A673 (cell line): ENCODE measurements around the gene CCDC148. TPM values are rescaled to one million over a fixed set of nuclear protein-coding genes. Genes with fewer than 3 reads are reported as not detected.
A peak's percentile ranks its signal among the peaks of the same experiment; 100 is the strongest.

ENCODE experiments used
- BruUV-seq: library from RNA; stranded (reverse); fragments of 400-500 nt; replicated peaks from 2 replicates; lab custom pipeline; 2021; lab: Mats Ljungman, UMichigan
- CTCF ChIA-PET: fragments of 300-600 bp; sonication (Branson Sonifier 250); formaldehyde crosslinking; loops from one replicate; lab custom pipeline; 2022; ENCODE audit warnings: antibody characterized with exemption; lab: Charles Lee
- POLR2A ChIA-PET: fragments of 300-600 bp; sonication (Branson Sonifier 250); formaldehyde crosslinking; loops from one replicate; lab custom pipeline; 2022; ENCODE audit warnings: antibody characterized with exemption; ENCODE audit not compliant: low non-redundant PET; lab: Charles Lee
- DNase-seq: peaks from one replicate; pipeline ENCODE4 v3.0.0-alpha.2; 2015; ENCODE audit warnings: low spot score
- H3K27ac ChIP-seq: fragments of 200-600 bp; sonication (generic); 2 replicates; pipeline ENCODE4 v1.5.1; 2016; ENCODE audit warnings: mixed run types, low read depth, mild to moderate bottlenecking, mixed read lengths, antibody characterized with exemption, low read length; ENCODE audit not compliant: poor library complexity, severe bottlenecking
- H3K27me3 ChIP-seq: fragments of 200-600 bp; sonication (generic); replicated peaks from 2 replicates; pipeline ENCODE4 v1.6.1; 2017; ENCODE audit warnings: mixed run types, low read depth, mild to moderate bottlenecking, mixed read lengths, antibody characterized with exemption, low read length; ENCODE audit not compliant: insufficient read depth, poor library complexity
- H3K36me3 ChIP-seq: fragments of 200-600 bp; sonication (generic); 2 replicates; pipeline ENCODE4 v1.6.1; 2016; ENCODE audit warnings: mixed run types, mild to moderate bottlenecking, mixed read lengths, antibody characterized with exemption, low read length; ENCODE audit not compliant: insufficient read depth, poor library complexity, severe bottlenecking
- H3K4me1 ChIP-seq: fragments of 200-600 bp; sonication (generic); 2 replicates; pipeline ENCODE4 v1.6.1; 2017; ENCODE audit warnings: mixed run types, mild to moderate bottlenecking, mixed read lengths, antibody characterized with exemption, low read length; ENCODE audit not compliant: insufficient read depth, poor library complexity, severe bottlenecking
- H3K4me3 ChIP-seq: fragments of 200-600 bp; sonication (generic); 2 replicates; pipeline ENCODE4 v1.5.1; 2016; ENCODE audit warnings: low read depth, mixed run types, mild to moderate bottlenecking, mixed read lengths, low read length; ENCODE audit not compliant: poor library complexity, severe bottlenecking
- H3K9me3 ChIP-seq: fragments of 200-600 bp; sonication (generic); 2 replicates; pipeline ENCODE4 v1.6.1; 2016; ENCODE audit warnings: mixed run types, low read depth, mild to moderate bottlenecking, mixed read lengths, antibody characterized with exemption, low read length; ENCODE audit not compliant: poor library complexity, severe bottlenecking
- EZH2 ChIP-seq: fragments of 200-600 bp; sonication (generic); IDR thresholded peaks from 2 replicates; pipeline ENCODE4 v1.6.1; 2017; ENCODE audit warnings: borderline replicate concordance, low read depth, mild to moderate bottlenecking, mixed read lengths, antibody characterized with exemption, low read length; ENCODE audit not compliant: poor library complexity, severe bottlenecking
- intact Hi-C: fragments of 100-400 bp; cut with micrococcal nuclease; formaldehyde crosslinking; loops from one replicate; pipeline ENCODE4 v1.10.0; 2022; ENCODE audit not compliant: unreplicated experiment
- total RNA-seq: library from RNA; stranded (reverse); gene quantifications from 2 replicates; pipeline ENCODE4 v1.2.3, GENCODE V29; 2021
- TF ChIP-seq, protein P1 (sequence below): fragments of 300-800, 200-600 bp; sonication (generic); conservative IDR thresholded peaks from 2 replicates; pipeline ENCODE4 v1.5.1; 2017; ENCODE audit warnings: low read depth, mild to moderate bottlenecking, antibody characterized with exemption, low read length, moderate library complexity, mixed read lengths

CCDC148 gene
- total RNA-seq, 1 experiment from 2014 or later = 0.90 TPM

DNA sequence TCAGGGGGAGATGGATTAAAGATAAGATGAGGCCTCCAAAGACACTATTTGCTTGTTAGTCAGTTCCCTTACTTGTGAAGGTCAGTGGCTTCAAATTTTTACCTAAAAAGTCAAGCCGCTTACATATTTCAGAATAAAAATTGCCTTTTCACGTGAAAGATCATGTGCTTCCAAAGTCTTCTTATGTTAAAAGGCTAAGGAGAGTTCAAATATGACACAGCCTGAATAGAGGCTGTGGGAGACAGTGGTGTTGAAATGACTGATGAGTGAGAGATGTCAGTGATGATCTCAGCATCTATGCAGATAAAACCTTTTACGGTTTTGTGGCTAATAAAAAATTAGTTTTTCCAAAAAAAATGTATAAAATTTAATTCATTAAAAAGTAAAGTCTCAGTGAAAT, 314.4 kb downstream of the CCDC148 start:
- intact Hi-C loops = no loop called here

DNA sequence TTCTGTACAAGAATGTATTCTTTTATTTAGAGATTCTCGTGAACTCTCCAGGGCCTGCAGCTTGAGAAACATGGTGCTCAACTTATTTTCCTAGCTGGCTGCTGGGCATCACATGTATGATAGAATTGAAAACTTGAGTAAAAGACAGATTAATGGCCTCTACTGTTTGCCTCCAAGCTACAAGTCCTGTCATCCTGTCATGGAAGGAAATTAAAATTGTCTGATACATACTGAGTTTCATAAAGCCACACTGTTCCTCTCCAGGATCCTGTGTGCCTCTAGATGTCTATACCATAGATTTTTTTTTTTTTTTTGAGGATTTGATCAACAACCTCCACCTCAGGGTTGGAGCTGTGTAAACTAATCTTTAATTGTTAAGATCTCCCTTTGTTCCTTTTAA, 316.4 kb downstream of the CCDC148 start:
- Histone ChIP-seq H3K9me3 (no peaks in the 10 kb centered on the region), H3K27me3 (no peaks in the 10 kb centered on the region), H3K4me1 (no peaks in the 10 kb centered on the region), H3K36me3 (no peaks in the 10 kb centered on the region), H3K4me3 (no peak overlapping the region), H3K27ac (no peak overlapping the region)
- TF ChIP-seq EZH2 = no peak
- TF ChIP-seq, protein P1, sequence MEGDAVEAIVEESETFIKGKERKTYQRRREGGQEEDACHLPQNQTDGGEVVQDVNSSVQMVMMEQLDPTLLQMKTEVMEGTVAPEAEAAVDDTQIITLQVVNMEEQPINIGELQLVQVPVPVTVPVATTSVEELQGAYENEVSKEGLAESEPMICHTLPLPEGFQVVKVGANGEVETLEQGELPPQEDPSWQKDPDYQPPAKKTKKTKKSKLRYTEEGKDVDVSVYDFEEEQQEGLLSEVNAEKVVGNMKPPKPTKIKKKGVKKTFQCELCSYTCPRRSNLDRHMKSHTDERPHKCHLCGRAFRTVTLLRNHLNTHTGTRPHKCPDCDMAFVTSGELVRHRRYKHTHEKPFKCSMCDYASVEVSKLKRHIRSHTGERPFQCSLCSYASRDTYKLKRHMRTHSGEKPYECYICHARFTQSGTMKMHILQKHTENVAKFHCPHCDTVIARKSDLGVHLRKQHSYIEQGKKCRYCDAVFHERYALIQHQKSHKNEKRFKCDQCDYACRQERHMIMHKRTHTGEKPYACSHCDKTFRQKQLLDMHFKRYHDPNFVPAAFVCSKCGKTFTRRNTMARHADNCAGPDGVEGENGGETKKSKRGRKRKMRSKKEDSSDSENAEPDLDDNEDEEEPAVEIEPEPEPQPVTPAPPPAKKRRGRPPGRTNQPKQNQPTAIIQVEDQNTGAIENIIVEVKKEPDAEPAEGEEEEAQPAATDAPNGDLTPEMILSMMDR = no peak
- intact Hi-C loops = no loop called here
- BruUV-seq = no TSS peak
- ChIA-PET POLR2A (no interaction called here), CTCF (no interaction called here)
- no peak for DNase-seq

More for the DNA sequence above, 314.4 kb downstream of the CCDC148 start:
- Histone ChIP-seq H3K27me3 (no peaks in the 10 kb centered on the region), H3K9me3 (no peaks in the 10 kb centered on the region), H3K4me3 (no peak overlapping the region), H3K4me1 (no peaks in the 10 kb centered on the region), H3K27ac (no peak overlapping the region), H3K36me3 (no peaks in the 10 kb centered on the region)
- TF ChIP-seq, protein P1 = no peak
- TF ChIP-seq EZH2 = no peak
- ChIA-PET CTCF (no interaction called here), POLR2A (no interaction called here)
- DNase-seq = no peak
- BruUV-seq = no TSS peak

GRCh38 chr2:158138255-158138654, 318.3 kb downstream of the CCDC148 start:
- no TSS peak for BruUV-seq
- Histone ChIP-seq H3K36me3 (no peaks in the 10 kb centered on the region), H3K27ac (no peak overlapping the region), H3K4me3 (no peak overlapping the region), H3K4me1 (no peaks in the 10 kb centered on the region), H3K9me3 (no peaks in the 10 kb centered on the region), H3K27me3 (no peaks in the 10 kb centered on the region)
- TF ChIP-seq, protein P1 = no peak
- no peak for TF ChIP-seq EZH2
- intact Hi-C loops = no loop called here
- POLR2A ChIA-PET = no interaction called here
- DNase-seq = peak; percentile 17
- CTCF ChIA-PET = no interaction called here
